ENCODE measurements around the gene PSPC1.

DNA sequence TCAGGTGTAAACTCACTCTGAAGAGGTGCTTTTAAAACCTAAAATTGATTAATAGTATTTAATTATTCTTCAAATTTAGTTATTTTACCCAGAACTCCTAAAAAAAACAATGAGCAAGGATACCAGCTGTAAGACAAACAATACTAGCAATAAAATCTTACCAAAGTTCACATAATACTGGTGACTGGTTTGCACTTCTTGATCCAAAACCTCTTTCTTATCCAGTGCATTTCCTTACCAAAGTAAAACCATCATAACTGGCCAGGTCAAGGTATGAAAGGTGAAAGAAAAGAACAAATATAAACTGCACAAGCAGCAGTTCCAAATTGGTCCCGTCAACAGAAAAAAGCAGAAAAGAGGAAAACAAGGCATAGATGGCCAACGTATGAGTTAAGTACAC lies 62.7 kb downstream of the PSPC1 start:
- TF ChIP-seq, protein P1, sequence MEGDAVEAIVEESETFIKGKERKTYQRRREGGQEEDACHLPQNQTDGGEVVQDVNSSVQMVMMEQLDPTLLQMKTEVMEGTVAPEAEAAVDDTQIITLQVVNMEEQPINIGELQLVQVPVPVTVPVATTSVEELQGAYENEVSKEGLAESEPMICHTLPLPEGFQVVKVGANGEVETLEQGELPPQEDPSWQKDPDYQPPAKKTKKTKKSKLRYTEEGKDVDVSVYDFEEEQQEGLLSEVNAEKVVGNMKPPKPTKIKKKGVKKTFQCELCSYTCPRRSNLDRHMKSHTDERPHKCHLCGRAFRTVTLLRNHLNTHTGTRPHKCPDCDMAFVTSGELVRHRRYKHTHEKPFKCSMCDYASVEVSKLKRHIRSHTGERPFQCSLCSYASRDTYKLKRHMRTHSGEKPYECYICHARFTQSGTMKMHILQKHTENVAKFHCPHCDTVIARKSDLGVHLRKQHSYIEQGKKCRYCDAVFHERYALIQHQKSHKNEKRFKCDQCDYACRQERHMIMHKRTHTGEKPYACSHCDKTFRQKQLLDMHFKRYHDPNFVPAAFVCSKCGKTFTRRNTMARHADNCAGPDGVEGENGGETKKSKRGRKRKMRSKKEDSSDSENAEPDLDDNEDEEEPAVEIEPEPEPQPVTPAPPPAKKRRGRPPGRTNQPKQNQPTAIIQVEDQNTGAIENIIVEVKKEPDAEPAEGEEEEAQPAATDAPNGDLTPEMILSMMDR (conservative IDR thresholded peaks at IDR 0.05 in 1 of 2, IDR thresholded peaks at IDR 0.05 in 1 of 2; ENCODE audit: extremely low read depth in 1 of 2, insufficient read depth in 1 of 2, low read depth in 1 of 2, low read length in 2 of 2) = no peak
- no peak for TF ChIP-seq EZH2 (IDR thresholded peaks at IDR 0.05; ENCODE audit: borderline replicate concordance, low read length)

All from mammary epithelial cell (primary cell).